Hepatocyte (in vitro differentiated cells): ENCODE data around the gene MRPS27.
"Not testable (repeated sequence)": the region's sequence is repeated elsewhere in the genome, so short reads cannot be mapped to it uniquely, and the experiment has no call there.

Experiments used
- EZH2 ChIP-seq: fragments of 200-600 bp; sonication (generic); IDR thresholded peaks from 2 replicates; pipeline ENCODE4 v1.6.1; 2016; ENCODE audit warnings: antibody characterized with exemption, mild to moderate bottlenecking, borderline replicate concordance
- TF ChIP-seq, protein P1 (sequence below): fragments of 200-600 bp; sonication (generic); IDR thresholded peaks from 2 replicates; pipeline ENCODE4 v1.5.1; 2016; ENCODE audit warnings: antibody characterized with exemption, mild to moderate bottlenecking; ENCODE audit not compliant: poor library complexity

DNA sequence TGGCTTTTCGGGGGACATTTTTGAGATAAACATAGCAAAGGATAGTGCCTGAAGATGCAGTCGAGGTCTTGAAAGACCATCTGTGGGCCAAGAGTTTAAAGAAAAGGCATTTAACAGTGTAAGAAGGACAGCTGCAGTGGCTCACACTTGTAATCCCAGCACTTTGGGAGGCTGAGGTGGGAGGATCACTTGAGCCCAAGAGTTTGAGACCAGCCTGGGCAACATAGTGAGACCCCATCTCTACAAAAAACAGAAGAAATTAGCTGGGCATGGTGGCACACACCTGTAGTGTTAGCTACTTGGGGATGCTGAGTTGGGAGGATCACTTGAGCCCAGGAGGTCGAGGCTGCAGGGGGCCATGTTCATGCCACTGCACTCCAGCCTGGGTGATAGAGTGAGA is 148.9 kb downstream of the MRPS27 start:
- TF ChIP-seq, protein P1, sequence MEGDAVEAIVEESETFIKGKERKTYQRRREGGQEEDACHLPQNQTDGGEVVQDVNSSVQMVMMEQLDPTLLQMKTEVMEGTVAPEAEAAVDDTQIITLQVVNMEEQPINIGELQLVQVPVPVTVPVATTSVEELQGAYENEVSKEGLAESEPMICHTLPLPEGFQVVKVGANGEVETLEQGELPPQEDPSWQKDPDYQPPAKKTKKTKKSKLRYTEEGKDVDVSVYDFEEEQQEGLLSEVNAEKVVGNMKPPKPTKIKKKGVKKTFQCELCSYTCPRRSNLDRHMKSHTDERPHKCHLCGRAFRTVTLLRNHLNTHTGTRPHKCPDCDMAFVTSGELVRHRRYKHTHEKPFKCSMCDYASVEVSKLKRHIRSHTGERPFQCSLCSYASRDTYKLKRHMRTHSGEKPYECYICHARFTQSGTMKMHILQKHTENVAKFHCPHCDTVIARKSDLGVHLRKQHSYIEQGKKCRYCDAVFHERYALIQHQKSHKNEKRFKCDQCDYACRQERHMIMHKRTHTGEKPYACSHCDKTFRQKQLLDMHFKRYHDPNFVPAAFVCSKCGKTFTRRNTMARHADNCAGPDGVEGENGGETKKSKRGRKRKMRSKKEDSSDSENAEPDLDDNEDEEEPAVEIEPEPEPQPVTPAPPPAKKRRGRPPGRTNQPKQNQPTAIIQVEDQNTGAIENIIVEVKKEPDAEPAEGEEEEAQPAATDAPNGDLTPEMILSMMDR: not testable (repeated sequence)
- not testable (repeated sequence) for TF ChIP-seq EZH2
